Ishikawa (cell line): ENCODE results near the gene GSKIP.

ENCODE experiments used
- CEBPB ChIP-seq: IDR thresholded peaks from 2 replicates; pipeline ENCODE4 v1.6.1; 2012
- CREB1 ChIP-seq: IDR thresholded peaks from 2 replicates; pipeline ENCODE4 v1.6.1; 2012; ENCODE audit warnings: low read depth
- EGR1 ChIP-seq: IDR thresholded peaks from 2 replicates; pipeline ENCODE4 v1.6.1; 2012
- EP300 ChIP-seq: IDR thresholded peaks from 2 replicates; pipeline ENCODE4 v1.6.1; 2012; ENCODE audit warnings: borderline replicate concordance
- FOXM1 ChIP-seq: IDR thresholded peaks from 2 replicates; pipeline ENCODE4 v1.6.1; 2012; ENCODE audit warnings: low read depth, borderline replicate concordance
- NFIC ChIP-seq: IDR thresholded peaks from 2 replicates; pipeline ENCODE4 v1.6.1; 2012
- RAD21 ChIP-seq: IDR thresholded peaks from 2 replicates; pipeline ENCODE4 v1.6.1; 2012; ENCODE audit warnings: low read depth
- TAF1 ChIP-seq: IDR thresholded peaks from 2 replicates; pipeline ENCODE4 v1.6.1; 2012; ENCODE audit warnings: low read depth, mild to moderate bottlenecking
- TCF12 ChIP-seq: IDR thresholded peaks from 2 replicates; pipeline ENCODE4 v1.6.1; 2012; ENCODE audit warnings: low read depth
- TEAD4 ChIP-seq: IDR thresholded peaks from 2 replicates; pipeline ENCODE4 v1.6.1; 2012
- YY1 ChIP-seq: IDR thresholded peaks from 2 replicates; pipeline ENCODE4 v1.6.1; 2012; ENCODE audit warnings: low read depth
- ZBTB7A ChIP-seq: IDR thresholded peaks from 2 replicates; pipeline ENCODE4 v1.6.1; 2012; ENCODE audit warnings: low read depth
- TF ChIP-seq, protein P1 (sequence below): IDR thresholded peaks from 2 replicates; pipeline ENCODE4 v1.6.1; 2012; ENCODE audit warnings: low read depth, mild to moderate bottlenecking
- TF ChIP-seq, protein P2 (sequence below): IDR thresholded peaks from 2 replicates; pipeline ENCODE4 v1.6.1; 2012
- TF ChIP-seq, protein P3 (sequence below): IDR thresholded peaks from 2 replicates; pipeline ENCODE4 v1.6.1; 2012

GSKIP gene

DNA sequence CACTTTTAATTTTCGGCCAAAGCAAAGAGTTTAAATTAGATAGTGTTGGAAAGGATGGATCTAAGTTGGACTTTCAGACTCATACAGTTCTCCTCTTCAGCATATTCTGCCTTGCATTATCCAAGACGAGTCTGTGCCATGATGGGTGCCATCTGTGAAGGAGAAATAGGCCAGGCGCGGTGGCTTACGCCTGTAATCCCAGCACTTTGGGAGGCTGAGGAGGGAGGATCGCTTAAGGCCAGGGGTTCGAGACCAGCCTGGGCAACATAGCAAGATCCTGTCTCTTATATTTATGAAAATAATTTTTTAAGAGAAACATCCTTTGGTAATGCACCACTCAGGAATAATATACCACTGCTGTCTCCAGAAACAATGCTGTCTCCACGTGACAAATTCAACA lies 35.1 kb downstream of the GSKIP start:
- TF ChIP-seq TEAD4 (no peak), FOXM1 (no peak), CREB1 (no peak), RAD21 (no peak)
- TF ChIP-seq, protein P1, sequence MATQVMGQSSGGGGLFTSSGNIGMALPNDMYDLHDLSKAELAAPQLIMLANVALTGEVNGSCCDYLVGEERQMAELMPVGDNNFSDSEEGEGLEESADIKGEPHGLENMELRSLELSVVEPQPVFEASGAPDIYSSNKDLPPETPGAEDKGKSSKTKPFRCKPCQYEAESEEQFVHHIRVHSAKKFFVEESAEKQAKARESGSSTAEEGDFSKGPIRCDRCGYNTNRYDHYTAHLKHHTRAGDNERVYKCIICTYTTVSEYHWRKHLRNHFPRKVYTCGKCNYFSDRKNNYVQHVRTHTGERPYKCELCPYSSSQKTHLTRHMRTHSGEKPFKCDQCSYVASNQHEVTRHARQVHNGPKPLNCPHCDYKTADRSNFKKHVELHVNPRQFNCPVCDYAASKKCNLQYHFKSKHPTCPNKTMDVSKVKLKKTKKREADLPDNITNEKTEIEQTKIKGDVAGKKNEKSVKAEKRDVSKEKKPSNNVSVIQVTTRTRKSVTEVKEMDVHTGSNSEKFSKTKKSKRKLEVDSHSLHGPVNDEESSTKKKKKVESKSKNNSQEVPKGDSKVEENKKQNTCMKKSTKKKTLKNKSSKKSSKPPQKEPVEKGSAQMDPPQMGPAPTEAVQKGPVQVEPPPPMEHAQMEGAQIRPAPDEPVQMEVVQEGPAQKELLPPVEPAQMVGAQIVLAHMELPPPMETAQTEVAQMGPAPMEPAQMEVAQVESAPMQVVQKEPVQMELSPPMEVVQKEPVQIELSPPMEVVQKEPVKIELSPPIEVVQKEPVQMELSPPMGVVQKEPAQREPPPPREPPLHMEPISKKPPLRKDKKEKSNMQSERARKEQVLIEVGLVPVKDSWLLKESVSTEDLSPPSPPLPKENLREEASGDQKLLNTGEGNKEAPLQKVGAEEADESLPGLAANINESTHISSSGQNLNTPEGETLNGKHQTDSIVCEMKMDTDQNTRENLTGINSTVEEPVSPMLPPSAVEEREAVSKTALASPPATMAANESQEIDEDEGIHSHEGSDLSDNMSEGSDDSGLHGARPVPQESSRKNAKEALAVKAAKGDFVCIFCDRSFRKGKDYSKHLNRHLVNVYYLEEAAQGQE = no peak
- TF ChIP-seq, protein P2, sequence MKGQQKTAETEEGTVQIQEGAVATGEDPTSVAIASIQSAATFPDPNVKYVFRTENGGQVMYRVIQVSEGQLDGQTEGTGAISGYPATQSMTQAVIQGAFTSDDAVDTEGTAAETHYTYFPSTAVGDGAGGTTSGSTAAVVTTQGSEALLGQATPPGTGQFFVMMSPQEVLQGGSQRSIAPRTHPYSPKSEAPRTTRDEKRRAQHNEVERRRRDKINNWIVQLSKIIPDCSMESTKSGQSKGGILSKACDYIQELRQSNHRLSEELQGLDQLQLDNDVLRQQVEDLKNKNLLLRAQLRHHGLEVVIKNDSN = no peak

DNA sequence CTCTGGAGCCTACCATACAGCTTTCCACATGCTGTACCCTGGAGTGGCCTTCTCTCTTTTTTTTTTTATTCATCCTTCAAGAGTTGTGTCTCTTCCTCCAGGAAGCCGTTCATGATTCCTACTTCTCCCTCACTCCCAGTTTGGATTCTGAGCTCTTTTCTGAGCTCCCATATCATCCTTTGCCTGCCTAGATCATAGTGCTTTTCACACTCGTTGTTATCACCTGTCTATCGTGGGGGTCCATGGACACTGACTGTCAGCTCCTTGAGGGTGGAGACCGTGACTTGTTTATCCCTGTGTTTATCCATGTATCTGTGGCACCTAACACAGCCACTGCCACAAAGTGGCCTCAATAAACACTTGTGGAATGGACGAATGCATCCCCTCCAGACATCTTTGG lies 35.6 kb downstream of the GSKIP start:
- TF ChIP-seq EGR1 = no peak
- TF ChIP-seq EP300 = no peak
- TF ChIP-seq, protein P3, sequence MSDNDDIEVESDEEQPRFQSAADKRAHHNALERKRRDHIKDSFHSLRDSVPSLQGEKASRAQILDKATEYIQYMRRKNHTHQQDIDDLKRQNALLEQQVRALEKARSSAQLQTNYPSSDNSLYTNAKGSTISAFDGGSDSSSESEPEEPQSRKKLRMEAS = no peak
- TF ChIP-seq, protein P2 = no peak

DNA sequence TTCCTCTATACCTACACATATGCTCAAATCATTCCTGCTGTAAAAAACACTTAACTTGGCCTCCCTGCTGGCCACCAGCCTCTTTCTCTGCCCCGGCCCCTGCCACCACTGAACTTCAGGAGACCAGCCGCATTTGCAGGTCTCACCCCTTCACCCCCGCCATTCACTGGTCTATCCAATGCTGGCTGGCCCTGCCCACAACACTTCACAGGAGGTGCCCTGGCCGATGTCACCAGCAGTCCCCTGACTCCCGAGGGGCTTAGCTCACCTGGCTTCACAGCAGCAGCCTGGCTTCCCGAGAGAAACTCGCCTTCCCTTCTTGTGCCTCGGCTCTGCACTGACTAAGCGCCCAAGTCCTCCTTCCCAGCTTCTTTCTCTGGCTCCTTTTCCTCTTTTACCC lies 36.1 kb downstream of the GSKIP start:
- TF ChIP-seq ZBTB7A (no peak), TEAD4 (no peak), TCF12 (no peak), NFIC (no peak), EP300 (no peak), CEBPB (no peak), YY1 (no peak)
- TF ChIP-seq, protein P2 = no peak

DNA sequence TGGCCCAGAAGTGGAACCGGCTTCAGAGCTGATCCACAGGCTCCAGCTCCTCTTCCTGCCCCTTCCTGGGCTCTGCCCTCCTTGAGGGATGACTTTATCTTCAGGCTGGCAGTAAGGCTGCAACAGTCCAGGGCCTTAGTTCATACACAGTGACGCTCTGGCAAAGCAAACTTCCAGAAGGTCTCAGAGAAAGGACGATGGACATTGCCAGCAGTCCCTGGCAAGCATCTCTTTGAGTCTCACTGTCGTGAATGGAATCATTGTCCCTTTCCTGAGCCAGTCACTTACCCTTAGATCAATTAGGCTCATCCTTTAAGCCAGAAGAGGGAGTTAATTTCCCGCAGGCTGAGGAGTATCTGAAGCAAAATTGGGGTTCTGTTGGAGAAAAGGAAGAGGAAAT lies 37.2 kb downstream of the GSKIP start:
- TF ChIP-seq FOXM1 (no peak), EGR1 (no peak), TAF1 (no peak), NFIC (no peak), ZBTB7A (no peak), TEAD4 (no peak)

DNA sequence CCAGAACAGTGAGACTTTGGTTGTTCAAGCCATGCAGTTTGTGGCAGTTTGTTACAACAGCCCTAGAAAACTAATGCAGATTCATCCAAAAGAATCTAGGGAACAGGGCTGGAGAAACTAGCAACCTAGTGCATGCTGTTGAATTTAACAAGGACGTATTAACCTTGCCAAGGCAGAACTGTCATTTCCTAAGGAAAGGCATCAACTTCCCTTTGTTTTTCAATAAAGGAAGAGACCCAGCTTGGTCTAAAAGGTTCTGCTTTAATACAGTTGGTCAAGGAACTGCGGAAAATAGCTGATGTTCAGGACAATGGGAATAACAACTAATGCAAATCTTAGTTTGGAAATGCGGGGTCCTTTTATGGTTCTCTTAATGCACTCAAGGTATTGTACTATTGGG lies 40.1 kb downstream of the GSKIP start:
- TF ChIP-seq, protein P3 = no peak
- TF ChIP-seq TAF1 (no peak), FOXM1 (no peak), NFIC (no peak), YY1 (no peak), TCF12 (no peak)
- TF ChIP-seq, protein P2 = no peak

DNA sequence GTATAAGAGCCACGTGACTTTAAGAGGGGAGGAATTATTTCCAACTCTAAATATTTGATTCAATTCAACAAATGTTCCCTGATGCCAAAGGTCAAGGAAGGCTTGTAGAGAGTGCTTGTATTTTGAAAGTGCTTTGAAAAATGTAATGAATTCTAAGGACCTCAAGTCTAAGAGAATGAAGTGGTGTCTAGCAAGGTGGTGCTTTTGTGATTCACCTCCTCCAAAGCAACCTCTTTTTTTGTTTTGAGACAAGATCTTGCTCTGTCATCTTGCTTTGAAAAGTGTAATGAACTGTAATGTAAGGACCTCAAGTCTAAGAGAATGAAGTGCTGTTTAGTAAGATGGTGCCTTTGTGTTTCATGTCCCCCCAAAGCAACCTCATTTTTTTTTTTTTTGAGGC lies 42.4 kb downstream of the GSKIP start:
- no peak for TF ChIP-seq YY1
- TF ChIP-seq, protein P2 = no peak
- TF ChIP-seq FOXM1 = no peak
- TF ChIP-seq, protein P3 = no peak

DNA sequence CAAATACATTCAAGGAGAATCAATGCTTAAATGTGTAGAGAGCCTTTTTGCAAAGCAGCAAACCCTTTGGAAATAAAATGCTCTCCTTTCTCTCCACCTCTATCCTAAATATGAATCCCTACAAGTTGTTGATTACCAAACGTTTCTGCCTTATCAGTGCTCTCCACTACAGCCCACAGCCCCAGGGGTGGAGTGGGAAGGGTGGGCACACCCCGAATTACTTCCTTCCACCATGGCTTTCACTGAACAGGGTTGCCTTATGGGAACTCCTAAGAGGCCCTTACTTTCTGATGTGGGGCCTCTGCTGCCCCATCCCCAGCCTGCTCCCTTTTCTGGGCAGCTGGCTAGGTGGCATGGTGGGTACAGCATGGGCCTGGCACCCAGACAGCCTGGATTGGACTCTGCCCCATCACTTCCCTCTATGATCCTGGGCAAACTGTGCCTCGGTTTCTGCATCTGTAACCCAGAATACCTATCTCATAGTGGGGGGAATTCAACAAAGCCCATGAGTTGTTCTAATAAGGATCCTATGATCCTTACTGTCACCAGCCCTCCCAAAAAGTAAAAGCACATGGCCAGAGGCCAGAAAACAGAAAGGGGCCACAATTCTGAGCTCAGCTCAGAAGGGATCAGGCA lies 44.7 kb downstream of the GSKIP start:
- TF ChIP-seq CEBPB = no peak
- TF ChIP-seq, protein P1 = no peak
- TF ChIP-seq TCF12 = no peak
- TF ChIP-seq TAF1 = no peak
- no peak for TF ChIP-seq CREB1
